HG02610 (cell line): Measurements from ENCODE around the gene NAE1.
A peak's percentile ranks its signal among the peaks of the same experiment; 100 is the strongest.
"Not testable (repeated sequence)": the region's sequence is repeated elsewhere in the genome, so short reads cannot be mapped to it uniquely, and the experiment has no call there.

Experiments
- ATAC-seq: cut with Tn5 transposase; IDR thresholded peaks from one replicate; pipeline ENCODE4 v1.9.1; 2021; ENCODE audit warnings: mild to moderate bottlenecking, moderate library complexity; ENCODE audit not compliant: unreplicated experiment

The NAE1 gene

GRCh38 chr16:66830422-66831404, at the start of gene NAE1:
NAE1 (minus strand) TSS chr16:66830976; CDS start chr16:66830899, 77 bp downstream.
- peak; percentile 90 for ATAC-seq

GRCh38 chr16:66878067-66878466, 47.3 kb upstream of the NAE1 start:
- no peak for ATAC-seq

- no peak for ATAC-seq
These were observed 43.5 kb upstream of the NAE1 start for GRCh38 chr16:66874079-66874775.

GRCh38 chr16:66873685-66874055, 42.9 kb upstream of the NAE1 start:
- ATAC-seq = no peak

- peak; percentile 87 for ATAC-seq
These were observed 42.3 kb upstream of the NAE1 start for GRCh38 chr16:66872943-66873684.

- no peak for ATAC-seq
These were observed 41.8 kb upstream of the NAE1 start for GRCh38 chr16:66872559-66872942.

GRCh38 chr16:66871840-66872239, 41.1 kb upstream of the NAE1 start:
- no peak for ATAC-seq

GRCh38 chr16:66871363-66871762, 40.6 kb upstream of the NAE1 start:
- not testable (repeated sequence) for ATAC-seq

GRCh38 chr16:66869424-66869823, 38.6 kb upstream of the NAE1 start:
- ATAC-seq = no peak

- ATAC-seq = no peak
These were observed 32.9 kb upstream of the NAE1 start for GRCh38 chr16:66863707-66864106.

GRCh38 chr16:66862023-66862520, 31.3 kb upstream of the NAE1 start:
- no peak for ATAC-seq

- ATAC-seq = no peak
These were observed 28.8 kb upstream of the NAE1 start for GRCh38 chr16:66859397-66860068.

GRCh38 chr16:66858740-66859396, 28.1 kb upstream of the NAE1 start:
- no peak for ATAC-seq

- ATAC-seq = no peak
These were observed 26.7 kb upstream of the NAE1 start for GRCh38 chr16:66857437-66857836.

GRCh38 chr16:66856801-66857200, 26.0 kb upstream of the NAE1 start:
- no peak for ATAC-seq

- no peak for ATAC-seq
These were observed 25.5 kb upstream of the NAE1 start for GRCh38 chr16:66856184-66856730.

- no peak for ATAC-seq
These were observed 22.7 kb upstream of the NAE1 start for GRCh38 chr16:66853261-66854139.

GRCh38 chr16:66851166-66851964, 20.6 kb upstream of the NAE1 start:
- no peak for ATAC-seq
